NCI-H510A (cell line): ENCODE data around the gene VAMP8.

Experiments used
- DNase-seq: peaks from one replicate; lab custom pipeline; 2025; lab: John Stamatoyannopoulos, UW

VAMP8 gene

DNA sequence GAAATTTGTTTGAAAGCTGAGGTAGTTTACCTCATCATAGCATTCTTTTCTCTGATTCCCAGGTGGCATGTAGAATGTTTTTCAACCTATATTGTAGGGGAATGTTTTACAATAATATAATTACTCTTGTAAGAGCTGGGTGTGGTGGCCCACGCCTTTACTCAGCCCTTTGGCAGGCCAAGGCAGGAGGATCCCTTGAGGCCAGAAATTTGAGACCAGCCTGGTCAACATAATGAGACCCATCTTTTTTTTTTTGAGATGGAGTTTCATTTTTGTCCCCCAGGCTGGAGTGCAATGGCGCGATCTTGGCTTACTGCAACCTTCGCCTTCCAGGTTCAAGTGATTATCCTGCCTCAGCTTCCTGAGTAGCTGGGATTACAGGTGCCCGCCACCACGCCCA is 42.2 kb downstream of the VAMP8 start:
- DNase-seq = no peak

DNA sequence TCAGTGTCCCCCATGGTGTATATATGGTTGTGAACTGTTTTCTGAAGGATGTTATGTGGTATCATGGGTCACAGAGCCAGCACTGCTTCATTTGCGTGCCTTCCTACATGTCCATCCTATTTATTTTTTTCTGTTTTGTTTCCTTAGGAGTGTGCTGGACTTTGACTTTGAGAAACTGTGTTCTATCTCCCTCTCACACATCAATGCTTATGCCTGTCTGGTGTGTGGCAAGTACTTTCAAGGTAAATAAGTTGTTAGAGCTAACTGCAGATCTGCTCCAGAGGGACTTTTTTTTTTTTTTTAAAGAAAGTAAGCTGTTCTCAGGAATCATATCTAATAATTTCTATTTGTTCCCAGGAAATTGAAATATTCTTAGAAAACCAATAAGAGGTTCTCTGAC is 44.0 kb downstream of the VAMP8 start:
- DNase-seq = no peak

DNA sequence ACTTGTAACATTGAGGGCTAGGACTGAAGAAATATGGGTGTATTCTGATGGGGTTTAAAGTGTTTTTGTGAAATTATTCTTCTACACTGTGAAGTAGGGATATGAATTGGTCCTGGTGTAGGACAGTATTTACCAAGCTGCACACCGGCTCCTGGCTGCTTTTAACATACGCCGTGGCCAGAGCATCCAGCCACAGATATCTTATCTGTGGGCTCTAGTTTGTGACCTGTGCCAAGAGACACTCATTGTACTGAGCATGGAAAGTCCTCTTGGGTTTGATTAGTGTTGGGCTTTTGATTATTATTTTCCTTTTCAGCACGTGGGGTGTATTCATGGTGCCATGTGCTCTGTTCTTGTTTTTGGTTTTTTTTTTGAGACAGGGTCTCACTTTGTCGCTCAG is 46.6 kb downstream of the VAMP8 start:
- DNase-seq = no peak

DNA sequence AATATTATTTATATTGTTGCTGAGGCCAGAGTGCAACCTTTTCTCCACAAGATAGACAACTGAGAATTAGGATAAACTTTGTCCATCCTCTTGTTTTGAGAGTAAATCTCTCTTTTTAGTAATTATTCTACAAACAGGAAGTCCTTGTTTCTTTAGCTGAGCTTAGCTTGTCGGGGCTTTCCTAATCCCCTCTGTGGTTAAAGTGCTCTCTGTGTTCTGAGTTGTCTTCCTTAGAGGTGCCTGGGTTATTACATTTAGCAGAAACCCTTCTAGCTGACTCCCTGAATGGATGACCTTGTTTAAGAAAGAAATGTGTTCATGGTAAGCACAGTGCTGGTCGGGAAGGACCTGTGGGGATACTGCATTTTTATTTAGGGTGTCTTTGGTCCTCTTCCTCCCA is 51.3 kb downstream of the VAMP8 start:
- DNase-seq = no peak

DNA sequence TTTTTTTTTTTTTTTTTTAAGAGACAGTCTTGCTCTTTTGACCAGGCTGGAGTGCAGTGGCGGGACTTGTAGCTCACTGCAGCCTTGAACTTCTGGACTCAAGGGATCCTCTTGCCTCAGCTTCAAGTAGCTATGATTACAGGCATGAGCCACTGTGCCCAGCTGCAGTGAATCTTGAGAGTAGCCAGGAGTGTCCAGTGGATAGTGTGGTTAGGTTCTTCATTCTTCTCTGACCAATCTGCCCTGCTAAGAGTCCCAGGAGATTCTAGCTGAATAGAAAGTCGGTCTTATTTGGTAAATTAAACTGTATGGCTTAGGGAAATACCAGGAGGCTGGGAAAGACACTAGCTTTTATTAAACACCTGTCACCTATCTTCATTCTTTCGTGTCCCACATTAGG is 53.9 kb downstream of the VAMP8 start:
- DNase-seq = no peak
